Progenitor cell of endocrine pancreas (in vitro differentiated cells): ENCODE measurements around the gene TLCD3A. TPM values are rescaled to one million over a fixed set of nuclear protein-coding genes. Genes with fewer than 3 reads are reported as not detected.

Experiments used
- DNase-seq: peaks from one replicate; pipeline ENCODE4 v3.0.0; 2021; ENCODE audit warnings: low spot score; ENCODE audit not compliant: unreplicated experiment
- H3K27ac Mint-ChIP-seq: 2 replicates; pipeline ENCODE4 v1.8.0; 2021; ENCODE audit warnings: mild to moderate bottlenecking, moderate library complexity, mixed read lengths
- H3K27me3 Mint-ChIP-seq: 2 replicates; pipeline ENCODE4 v1.8.0; 2021; ENCODE audit warnings: mixed read lengths
- H3K36me3 Mint-ChIP-seq: 2 replicates; pipeline ENCODE4 v1.8.0; 2022; ENCODE audit warnings: mixed read lengths; ENCODE audit not compliant: insufficient read depth
- H3K4me1 Mint-ChIP-seq: 2 replicates; pipeline ENCODE4 v1.8.0; 2021; ENCODE audit warnings: low read depth, mixed read lengths
- H3K4me3 Mint-ChIP-seq: 2 replicates; pipeline ENCODE4 v1.8.0; 2021; ENCODE audit warnings: low read depth, mild to moderate bottlenecking, moderate library complexity, mixed read lengths
- H3K9me3 Mint-ChIP-seq: 2 replicates; pipeline ENCODE4 v1.8.0; 2021; ENCODE audit warnings: low read depth, mixed read lengths
- CTCF ChIP-seq: fragments of 200-600 bp; sonication (generic); IDR thresholded peaks from one replicate; pipeline ENCODE4 v1.5.0; 2021; ENCODE audit warnings: antibody characterized with exemption, mild to moderate bottlenecking; ENCODE audit not compliant: unreplicated experiment
- total RNA-seq: library from RNA; stranded (reverse); gene quantifications from 2 replicates; pipeline ENCODE4 v1.2.1, GENCODE V29; 2021

Gene TLCD3A
- total RNA-seq, 1 donor from 2014 or later = 27.2 TPM

- Mint-ChIP-seq H3K4me1 (peaks cover 15% of the 10 kb centered on the region), H3K4me3 (no peak overlapping the region), H3K36me3 (peaks cover 36% of the 10 kb centered on the region), H3K27ac (no peak overlapping the region), H3K27me3 (no peaks in the 10 kb centered on the region), H3K9me3 (peaks cover 8% of the 10 kb centered on the region)
- DNase-seq = no peak
- TF ChIP-seq CTCF = no peak
Observed at GRCh38 chr17:759964-760363, 27.6 kb downstream of the TLCD3A start.

GRCh38 chr17:760371-760770 is 28.0 kb downstream of the TLCD3A start:
- H3K4me3 Mint-ChIP-seq = no peak overlapping the region
- H3K36me3 Mint-ChIP-seq = peaks cover 39% of the 10 kb centered on the region
- no peak overlapping the region for H3K27ac Mint-ChIP-seq
- no peak for TF ChIP-seq CTCF
- H3K27me3 Mint-ChIP-seq = no peaks in the 10 kb centered on the region
- H3K4me1 Mint-ChIP-seq = peaks cover 12% of the 10 kb centered on the region
- H3K9me3 Mint-ChIP-seq = peaks cover 8% of the 10 kb centered on the region
- no peak for DNase-seq

GRCh38 chr17:767076-767475 is 34.7 kb downstream of the TLCD3A start:
- Mint-ChIP-seq H3K4me1 (no peaks in the 10 kb centered on the region), H3K36me3 (peaks cover 25% of the 10 kb centered on the region), H3K4me3 (no peak overlapping the region), H3K27me3 (no peaks in the 10 kb centered on the region), H3K27ac (no peak overlapping the region), H3K9me3 (no peaks in the 10 kb centered on the region)
- TF ChIP-seq CTCF = no peak
- no peak for DNase-seq

- TF ChIP-seq CTCF = no peak
- Mint-ChIP-seq H3K36me3 (peaks cover 36% of the 10 kb centered on the region), H3K4me1 (no peaks in the 10 kb centered on the region), H3K27ac (no peak overlapping the region), H3K27me3 (no peaks in the 10 kb centered on the region), H3K4me3 (no peak overlapping the region), H3K9me3 (no peaks in the 10 kb centered on the region)
- no peak for DNase-seq
Observed at GRCh38 chr17:773016-773415, 40.6 kb downstream of the TLCD3A start.

GRCh38 chr17:773467-774312 is 41.3 kb downstream of the TLCD3A start:
- no peak for DNase-seq
- H3K9me3 Mint-ChIP-seq = no peaks in the 10 kb centered on the region
- no peak overlapping the region for H3K4me3 Mint-ChIP-seq
- no peak for TF ChIP-seq CTCF
- no peaks in the 10 kb centered on the region for H3K27me3 Mint-ChIP-seq
- H3K4me1 Mint-ChIP-seq = no peaks in the 10 kb centered on the region
- H3K36me3 Mint-ChIP-seq = peaks cover 36% of the 10 kb centered on the region
- H3K27ac Mint-ChIP-seq = peak overlapping the region; percentile 62
